ENCODE results near the gene COG5. TPM values are rescaled to one million over a fixed set of nuclear protein-coding genes. Genes with fewer than 3 reads are reported as not detected.

The COG5 gene
- total and polyA plus RNA-seq, 9 of the 15 experiments (the other 6 are each of a cell fraction or from before 2014, with no cell fraction given): 15.3 to 75.1 (median 56.4) TPM

DNA sequence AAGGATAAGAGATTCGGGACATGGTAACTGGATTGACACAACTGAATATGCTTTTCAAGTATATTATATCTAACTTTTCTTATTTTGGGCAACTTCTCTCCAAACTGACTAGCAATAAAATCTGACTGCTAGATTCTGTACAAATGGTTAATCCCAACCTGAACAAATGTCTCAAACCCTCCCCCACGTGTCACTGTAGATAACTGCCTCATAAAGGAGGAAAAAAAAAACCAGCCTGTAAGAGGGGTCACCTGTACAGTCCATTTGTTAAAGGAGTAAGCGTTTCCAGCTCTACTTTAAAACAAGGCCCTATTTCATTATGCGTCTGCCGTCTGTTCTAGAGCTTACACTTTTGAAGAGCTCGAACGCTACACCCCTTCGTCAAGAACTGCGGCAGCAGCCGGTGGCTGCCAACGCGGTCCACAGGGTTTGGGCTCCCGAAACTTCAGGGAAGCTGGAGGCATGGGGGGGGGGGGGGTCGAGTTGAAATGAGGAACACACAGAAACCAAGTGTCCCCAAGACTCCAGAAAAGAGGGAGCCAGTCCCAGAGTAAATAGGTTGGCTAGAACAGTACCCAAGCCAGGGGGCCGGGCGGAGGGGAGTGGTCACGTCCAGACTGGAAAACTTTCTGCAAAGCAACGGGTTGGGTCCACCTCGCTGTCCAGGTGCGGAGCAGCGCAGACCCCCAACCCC, 492 bp downstream of the COG5 start (continued):
- no peak for TF ChIP-seq XRCC4 (IDR thresholded peaks at IDR 0.05; ENCODE audit: extremely low read depth, insufficient read depth, insufficient read length)
- no peak for TF ChIP-seq PYGO2 (tag; IDR thresholded peaks at IDR 0.05)
- TF ChIP-seq HNRNPUL1 (IDR thresholded peaks at IDR 0.05; ENCODE audit: low read length): no peak
- no peak for TF ChIP-seq JUND (IDR thresholded peaks at IDR 0.05; ENCODE audit: borderline replicate concordance, low read depth, low read length)
- no peak for TF ChIP-seq JUND (tag; IDR thresholded peaks at IDR 0.05; ENCODE audit: borderline replicate concordance, low read depth, low read length)
- TF ChIP-seq ZNF561 (CRISPR knock-in tag; conservative IDR thresholded peaks at IDR 0.05): no peak
- TF ChIP-seq PHF8 (IDR thresholded peaks at IDR 0.05; ENCODE audit: borderline replicate concordance, low read length): no peak
- no peak for TF ChIP-seq EP300 (IDR thresholded peaks at IDR 0.05; ENCODE audit: low read length)
- TF ChIP-seq ZNF24 (IDR thresholded peaks at IDR 0.05): peak; percentile 43; the same call in 1 of the 2 replicates
- TF ChIP-seq, protein P1, sequence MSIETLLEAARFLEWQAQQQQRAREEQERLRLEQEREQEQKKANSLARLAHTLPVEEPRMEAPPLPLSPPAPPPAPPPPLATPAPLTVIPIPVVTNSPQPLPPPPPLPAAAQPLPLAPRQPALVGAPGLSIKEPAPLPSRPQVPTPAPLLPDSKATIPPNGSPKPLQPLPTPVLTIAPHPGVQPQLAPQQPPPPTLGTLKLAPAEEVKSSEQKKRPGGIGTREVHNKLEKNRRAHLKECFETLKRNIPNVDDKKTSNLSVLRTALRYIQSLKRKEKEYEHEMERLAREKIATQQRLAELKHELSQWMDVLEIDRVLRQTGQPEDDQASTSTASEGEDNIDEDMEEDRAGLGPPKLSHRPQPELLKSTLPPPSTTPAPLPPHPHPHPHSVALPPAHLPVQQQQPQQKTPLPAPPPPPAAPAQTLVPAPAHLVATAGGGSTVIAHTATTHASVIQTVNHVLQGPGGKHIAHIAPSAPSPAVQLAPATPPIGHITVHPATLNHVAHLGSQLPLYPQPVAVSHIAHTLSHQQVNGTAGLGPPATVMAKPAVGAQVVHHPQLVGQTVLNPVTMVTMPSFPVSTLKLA (conservative IDR thresholded peaks at IDR 0.05): no peak; a peak in 1 of 4 replicates
- no peak for TF ChIP-seq ZNF347 (CRISPR knock-in tag; IDR thresholded peaks at IDR 0.05; ENCODE audit: low read depth)
- TF ChIP-seq RCOR1 (IDR thresholded peaks at IDR 0.05; ENCODE audit: borderline replicate concordance in 1 of 2, low read depth in 2 of 2, low read length in 2 of 2): no peak
